GM21576 (cell line): ENCODE data around the gene KLK14.

ENCODE experiments used
- ATAC-seq: cut with Tn5 transposase; IDR thresholded peaks from one replicate; pipeline ENCODE4 v1.9.1; 2021; ENCODE audit warnings: mild to moderate bottlenecking, moderate library complexity; ENCODE audit not compliant: unreplicated experiment

Gene KLK14, protein sequence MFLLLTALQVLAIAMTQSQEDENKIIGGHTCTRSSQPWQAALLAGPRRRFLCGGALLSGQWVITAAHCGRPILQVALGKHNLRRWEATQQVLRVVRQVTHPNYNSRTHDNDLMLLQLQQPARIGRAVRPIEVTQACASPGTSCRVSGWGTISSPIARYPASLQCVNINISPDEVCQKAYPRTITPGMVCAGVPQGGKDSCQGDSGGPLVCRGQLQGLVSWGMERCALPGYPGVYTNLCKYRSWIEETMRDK

GRCh38 chr19:51082611-51083010, at the start of gene KLK14:
TSS of gene KLK14 (minus strand) at chr19:51082887. CDS start at chr19:51082614, 273 bp downstream.
- ATAC-seq = no peak

GRCh38 chr19:51131780-51132680, 49.3 kb upstream of the KLK14 start:
- no peak for ATAC-seq

GRCh38 chr19:51129716-51130115, 47.0 kb upstream of the KLK14 start:
- no peak for ATAC-seq

DNA sequence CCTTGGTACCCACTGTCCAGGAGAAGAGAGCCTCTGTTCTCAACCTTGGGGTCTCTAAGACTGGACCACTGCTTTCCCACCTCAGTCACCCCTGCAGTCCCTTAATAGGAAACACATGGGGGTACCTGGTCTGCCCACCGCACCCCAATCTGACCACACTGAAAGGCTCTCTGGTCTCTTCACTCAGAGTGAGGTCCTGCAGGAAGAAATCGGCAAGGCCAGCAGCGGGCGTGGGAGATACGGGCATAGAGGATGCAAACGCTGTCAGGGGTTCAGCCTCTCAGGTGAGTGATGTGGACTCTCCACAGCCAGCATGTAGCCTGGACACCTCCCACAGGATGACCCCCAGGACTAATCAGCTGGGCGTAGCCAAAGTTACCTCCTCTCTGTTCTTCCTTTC, 45.5 kb upstream of the KLK14 start:
- no peak for ATAC-seq

DNA sequence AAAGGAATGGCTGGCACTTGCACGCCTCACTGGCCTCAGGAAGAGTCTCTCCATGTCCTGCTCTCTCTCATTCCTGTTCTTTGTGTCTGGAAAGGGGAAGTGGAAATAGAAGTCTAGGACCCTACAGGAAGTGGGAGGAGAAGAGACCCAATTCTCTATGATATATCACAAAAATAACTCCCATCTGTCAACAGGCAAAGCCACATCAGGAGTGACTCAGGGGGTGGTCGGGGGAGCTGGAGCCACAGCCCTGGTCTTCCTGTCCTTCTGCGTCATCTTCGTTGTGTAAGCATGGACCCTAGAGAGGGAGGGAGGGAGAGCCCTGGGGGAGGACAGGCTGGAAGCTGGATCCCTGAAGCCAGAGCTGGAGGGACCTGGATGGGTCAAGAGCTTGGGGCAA, 45.1 kb upstream of the KLK14 start:
- no peak for ATAC-seq

- ATAC-seq = no peak
These were observed 44.3 kb upstream of the KLK14 start for GRCh38 chr19:51127032-51127431.

- ATAC-seq = no peak
These were observed 42.9 kb upstream of the KLK14 start for GRCh38 chr19:51125421-51126075.

GRCh38 chr19:51124729-51125128, 42.0 kb upstream of the KLK14 start, which contains the start of gene SIGLEC9:
TSS of gene SIGLEC9 (plus strand) at chr19:51124906. CDS start at chr19:51124975, 69 bp downstream.
- no peak for ATAC-seq

GRCh38 chr19:51124216-51124615, 41.5 kb upstream of the KLK14 start:
- ATAC-seq = no peak

- ATAC-seq = no peak
These were observed 41.1 kb upstream of the KLK14 start for GRCh38 chr19:51123802-51124201.

DNA sequence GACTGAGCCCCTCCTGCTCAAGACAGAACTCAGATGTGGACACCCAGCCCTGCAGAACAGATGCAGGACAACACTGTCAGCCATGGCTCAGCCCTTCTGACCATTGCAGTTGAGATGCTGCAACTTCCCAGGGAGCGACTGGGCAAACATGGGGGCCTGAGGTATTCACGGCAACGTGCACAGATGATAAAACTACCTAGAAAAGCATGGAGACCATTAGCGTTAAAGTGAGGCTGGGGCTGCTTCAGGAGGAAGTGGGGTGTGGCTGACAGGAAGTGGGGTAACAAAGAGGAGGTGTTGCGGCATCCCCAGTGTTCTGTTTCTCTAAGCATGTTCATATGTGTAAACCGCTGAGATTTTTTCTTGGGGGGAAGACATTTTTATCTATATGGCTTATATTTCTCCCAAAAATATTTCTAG, 40.7 kb upstream of the KLK14 start:
- ATAC-seq = no peak

DNA sequence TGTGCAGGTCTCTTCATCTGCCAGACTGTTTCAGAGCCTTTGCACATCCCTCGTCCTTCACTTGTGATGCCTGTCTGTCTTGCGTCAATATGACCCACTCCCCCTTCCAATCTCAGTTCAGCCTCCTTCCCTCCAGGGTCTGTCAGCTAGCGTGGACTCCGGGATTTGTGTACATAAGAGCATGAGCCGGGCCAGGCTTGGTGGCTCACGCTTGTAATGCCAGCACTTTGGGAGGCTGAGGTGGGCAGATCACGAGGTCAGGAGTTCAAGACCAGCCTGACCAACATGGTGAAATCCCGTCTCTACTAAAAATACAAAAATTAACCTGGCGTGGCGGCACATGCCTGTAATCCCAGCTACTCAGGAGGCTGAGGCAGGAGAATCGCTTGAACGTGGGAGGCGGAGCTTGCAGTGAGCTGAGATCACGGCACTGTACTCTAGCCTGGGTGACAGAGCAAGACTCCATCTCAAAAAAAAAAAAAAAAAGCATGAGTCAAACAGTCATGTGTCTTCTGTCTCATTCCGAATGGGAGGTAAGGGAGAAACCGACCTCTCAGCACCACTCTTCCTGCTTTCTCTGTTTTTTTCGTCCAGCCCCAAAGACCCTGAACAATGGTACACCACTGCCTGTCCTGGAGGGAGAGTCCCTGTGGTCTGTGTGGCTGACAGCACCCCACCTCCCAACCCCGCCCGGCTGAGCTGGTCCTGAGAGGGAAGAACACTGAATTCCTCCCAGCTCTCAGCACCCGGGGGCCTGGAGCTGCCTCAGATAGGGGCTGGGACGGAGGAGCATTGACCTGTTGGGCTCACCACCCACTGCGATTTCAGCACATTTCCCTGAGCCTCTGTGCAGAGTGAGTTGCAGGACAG, 39.7 kb upstream of the KLK14 start:
- no peak for ATAC-seq

- ATAC-seq = no peak
These were observed 38.6 kb upstream of the KLK14 start for GRCh38 chr19:51121257-51121656.

GRCh38 chr19:51120160-51120559, 37.5 kb upstream of the KLK14 start:
- no peak for ATAC-seq

DNA sequence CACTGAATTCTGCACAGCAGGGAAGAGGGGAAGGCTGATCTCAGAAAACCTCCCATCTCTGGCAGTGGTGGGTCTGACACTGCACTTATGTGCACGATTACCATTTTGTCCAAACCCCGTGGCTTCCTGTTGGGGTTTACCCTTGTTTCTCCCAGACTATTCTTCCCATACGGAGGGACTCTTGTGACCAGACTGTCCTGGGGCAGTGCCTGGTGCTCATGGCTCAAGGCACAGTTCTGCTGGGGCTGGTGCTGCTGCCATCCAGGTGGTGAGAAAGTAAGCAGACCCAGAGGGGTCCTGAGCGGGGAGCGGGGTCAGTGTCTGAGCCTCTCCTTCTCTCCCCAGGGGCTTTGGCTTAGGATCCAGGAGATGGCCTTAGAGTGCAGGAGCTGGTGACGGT, 36.9 kb upstream of the KLK14 start:
- ATAC-seq = no peak

DNA sequence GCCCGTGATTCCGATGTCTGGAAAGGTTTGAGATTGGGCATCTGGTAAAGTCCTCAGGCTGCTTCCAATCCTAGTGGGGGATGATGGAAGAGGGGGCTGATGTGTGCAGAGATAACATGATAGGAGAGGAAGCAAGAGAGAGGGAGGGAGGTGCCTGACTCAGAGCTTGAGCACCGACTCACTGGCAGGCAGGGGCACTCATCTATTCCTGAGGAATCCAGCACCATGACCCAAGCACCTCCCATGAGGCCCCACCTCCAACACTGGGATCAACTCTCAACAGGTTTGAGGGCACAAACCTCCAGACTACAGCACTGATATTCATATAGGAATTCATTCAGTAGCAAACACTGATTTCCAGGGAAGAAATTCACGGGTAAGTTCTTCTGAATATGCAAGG, 36.4 kb upstream of the KLK14 start:
- no peak for ATAC-seq

- ATAC-seq = no peak
These were observed 34.1 kb upstream of the KLK14 start for GRCh38 chr19:51116736-51117286.

DNA sequence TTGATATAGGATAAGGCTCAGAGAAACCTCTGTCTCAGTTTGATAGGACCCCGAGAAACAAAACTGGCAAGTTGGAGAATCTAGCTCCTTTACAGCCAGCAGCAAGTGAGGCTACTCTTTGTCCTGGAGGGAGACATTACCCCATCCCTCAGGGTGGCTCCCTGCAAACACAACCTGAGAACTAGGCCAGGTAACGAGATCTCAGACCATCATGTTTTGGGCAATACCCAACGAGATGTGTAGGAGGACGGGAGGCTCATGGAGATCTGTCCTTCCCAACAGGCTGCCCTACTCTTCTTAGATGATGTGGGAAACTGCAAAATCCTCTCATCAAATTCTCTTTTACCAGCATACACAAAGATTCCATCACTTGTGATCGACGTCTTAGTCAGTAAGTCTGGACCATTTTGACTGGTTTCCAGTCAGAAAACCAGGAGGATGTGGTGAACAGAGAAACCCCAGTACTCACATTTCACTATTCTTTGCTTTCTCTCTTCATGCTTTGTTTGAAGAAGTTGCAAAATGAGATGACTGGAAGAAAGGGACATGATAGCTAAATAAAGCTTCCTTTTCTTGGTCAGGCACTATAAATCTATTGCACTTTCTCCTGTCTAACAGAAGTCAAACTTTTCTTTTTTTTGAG, 31.5 kb upstream of the KLK14 start:
- ATAC-seq = no peak

DNA sequence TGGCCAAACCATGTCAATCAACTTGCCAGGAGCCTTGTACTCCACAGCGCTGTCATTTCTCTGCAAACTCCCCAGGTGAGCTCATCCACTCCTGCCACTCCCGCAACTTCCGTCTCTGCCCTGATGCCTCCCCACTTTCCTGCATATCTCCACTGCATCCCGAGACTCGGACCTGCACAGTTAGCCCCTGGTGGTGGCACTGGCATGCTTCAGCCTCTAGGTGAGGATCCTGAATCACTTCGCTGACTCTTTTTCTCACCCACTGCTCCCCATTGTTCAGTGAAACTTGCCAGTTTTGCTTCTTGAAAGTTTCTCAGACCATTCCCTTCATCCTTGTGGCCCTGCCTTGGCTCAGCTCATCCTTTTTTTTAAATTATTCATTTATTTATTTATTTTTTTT, 28.9 kb upstream of the KLK14 start:
- ATAC-seq = no peak

GRCh38 chr19:51110666-51110971, 27.9 kb upstream of the KLK14 start:
- no peak for ATAC-seq
